Activated CD4-positive, CD25-positive, alpha-beta regulatory T cell treated with anti-CD3 and anti-CD28 coated beads, Interleukin-2, amount 50 U/mL, for 72 hours (primary cell): Measurements from ENCODE around the gene NECTIN1.

Source experiments
- DNase-seq: peaks from one replicate; pipeline ENCODE4 v3.0.0; 2021

Gene NECTIN1

GRCh38 chr11:119635776-119636175, 93.2 kb downstream of the NECTIN1 start:
- DNase-seq = no peak

- no peak for DNase-seq
These were observed 93.8 kb downstream of the NECTIN1 start for GRCh38 chr11:119635041-119635740.

GRCh38 chr11:119634301-119634700, 94.7 kb downstream of the NECTIN1 start:
- DNase-seq = no peak

DNA sequence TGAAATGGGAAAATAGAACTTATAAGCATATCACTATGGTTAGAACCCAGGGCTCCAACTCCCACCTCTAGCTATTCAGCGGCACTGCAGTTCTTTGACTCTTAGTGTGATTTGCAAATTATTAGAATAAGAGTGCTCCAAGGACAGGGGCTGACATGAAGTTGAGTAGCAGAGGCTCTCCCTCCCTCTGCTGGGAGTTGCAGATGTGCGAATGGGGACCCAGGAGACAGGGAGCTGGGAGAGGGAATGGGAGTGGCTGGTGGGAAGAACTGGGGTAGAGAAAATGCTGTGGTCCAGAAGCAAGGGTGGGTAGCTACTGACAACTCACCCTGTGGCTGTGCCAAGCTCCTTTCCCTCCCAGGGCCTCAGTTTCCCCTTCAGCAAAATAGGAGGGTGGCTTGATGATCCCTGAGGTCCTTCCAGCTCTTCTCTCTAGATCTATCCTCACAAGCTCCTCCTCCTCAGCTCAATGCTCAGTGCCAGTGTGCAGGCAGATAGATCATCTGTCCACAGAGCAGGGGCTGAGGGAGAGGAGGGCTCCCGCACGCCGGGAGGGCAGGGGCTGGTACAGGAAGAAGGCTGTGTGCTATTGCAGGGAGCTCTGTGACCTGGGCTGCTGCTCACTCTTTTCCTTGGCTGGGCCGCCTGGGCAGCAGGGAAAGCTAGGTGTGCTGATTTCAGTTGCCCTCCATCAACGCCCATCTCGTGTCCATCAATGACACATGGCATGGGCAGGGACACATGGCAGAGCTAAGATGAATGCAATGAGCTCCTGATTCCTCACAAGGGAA, 99.0 kb downstream of the NECTIN1 start:
- no peak for DNase-seq

DNA sequence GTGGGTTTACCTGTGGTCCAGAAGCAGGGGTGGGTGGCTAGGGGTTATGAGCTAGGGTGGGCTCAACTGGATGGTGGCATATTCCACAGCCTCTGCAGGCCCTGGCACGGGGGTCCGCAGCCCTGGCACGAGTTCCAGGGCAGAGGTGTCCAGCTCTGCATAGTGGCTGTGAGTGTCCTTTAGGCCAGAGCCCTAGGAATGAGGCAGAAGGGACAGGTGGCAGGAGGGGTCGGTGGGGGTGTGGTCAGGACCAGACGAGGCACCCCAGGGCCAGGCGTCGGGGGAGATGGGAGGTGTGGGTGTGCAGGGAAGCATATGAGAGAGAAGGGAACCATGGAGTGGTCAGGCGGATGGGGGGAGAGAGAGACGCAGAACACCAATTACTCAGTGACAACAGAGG, 99.9 kb downstream of the NECTIN1 start:
- DNase-seq = no peak

DNA sequence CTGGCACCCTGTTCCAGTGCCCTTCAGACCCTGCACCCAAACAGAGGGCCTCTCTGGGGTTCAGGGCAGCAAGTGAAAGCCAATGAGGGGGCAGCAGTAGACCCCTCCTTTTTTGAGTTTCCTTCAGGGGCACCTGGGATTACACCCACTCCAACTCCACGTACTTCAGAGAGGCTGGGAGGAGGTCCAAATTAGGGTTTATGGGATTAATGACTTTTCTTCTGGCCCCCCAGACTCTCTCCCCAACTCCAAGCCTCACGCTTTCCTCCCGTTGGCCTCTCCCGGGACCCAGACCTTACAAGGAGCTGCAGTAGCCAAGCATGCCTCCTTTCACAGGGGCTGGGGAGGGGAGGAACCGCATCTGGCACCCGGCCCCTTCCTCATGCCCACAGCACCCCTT, 101.7 kb downstream of the NECTIN1 start:
- DNase-seq = no peak

GRCh38 chr11:119626871-119627270, 102.1 kb downstream of the NECTIN1 start:
- no peak for DNase-seq

DNA sequence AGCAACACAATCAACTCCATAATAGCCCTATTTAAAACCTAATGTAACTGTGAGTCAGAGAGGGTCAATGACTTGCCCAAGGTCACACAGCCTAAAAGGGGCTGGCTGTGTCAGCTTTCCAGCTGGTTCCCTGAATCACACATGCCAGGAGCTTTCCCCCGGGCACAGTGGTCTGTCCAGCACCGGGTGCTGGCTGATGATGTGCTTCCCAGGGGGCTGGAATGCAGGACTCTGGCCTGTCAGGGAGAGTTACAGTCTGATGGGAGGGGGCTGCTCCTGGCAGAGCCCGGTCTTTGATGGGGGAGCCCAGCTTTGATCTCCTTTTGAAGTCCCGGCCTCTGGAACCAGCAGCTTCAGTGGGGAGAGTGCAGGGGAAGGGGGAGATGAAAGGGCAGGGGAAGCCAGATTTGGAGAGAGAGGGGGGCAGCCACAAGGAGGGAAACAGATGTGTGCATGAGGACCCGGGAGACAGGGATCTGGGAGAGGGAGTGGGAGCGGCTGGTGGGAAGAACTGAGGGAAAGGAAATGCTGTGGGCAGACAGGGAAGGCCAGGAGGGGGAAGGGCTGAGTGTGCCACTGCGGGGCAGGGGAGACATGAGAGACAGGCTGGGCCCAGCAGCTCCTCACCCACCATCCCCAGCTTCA, 102.7 kb downstream of the NECTIN1 start:
- DNase-seq = no peak

DNA sequence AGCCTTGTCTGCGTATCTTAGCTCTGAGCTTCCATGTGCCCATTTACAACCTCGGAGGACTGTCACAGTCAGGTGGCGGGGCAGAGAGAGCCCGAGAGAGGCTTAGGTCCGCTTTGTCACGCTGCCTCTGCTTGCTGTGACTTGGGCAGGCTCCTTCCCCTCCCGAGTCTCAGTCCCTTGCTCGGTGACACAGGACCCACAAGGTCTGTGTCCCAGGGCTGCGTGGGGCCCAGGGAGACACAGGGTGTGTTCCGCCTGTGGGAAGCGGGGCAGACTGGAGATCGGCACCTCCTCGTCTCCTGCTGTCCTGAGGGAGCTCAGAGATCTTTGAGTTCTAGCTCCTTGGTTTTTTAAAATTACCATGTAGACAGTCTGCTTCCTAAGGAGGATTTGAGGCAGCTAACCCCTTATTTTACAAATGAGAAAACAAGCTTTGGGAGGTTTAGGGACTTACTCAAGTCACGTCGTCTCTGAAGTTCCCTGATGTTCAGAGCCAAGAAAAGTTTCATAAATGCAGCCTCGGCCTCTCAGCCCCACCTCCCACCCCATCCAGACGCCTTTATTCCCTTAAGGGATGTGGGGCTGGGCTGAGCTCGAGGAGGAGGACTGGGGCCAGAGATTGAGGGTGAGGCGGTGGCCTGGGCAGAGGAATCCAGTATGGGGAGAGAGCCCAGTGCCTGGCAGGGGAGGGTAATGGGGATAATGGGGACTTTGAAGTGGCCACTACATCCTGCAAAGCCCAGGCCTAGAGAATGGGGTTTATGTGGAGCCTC, 103.6 kb downstream of the NECTIN1 start:
- DNase-seq = no peak

DNA sequence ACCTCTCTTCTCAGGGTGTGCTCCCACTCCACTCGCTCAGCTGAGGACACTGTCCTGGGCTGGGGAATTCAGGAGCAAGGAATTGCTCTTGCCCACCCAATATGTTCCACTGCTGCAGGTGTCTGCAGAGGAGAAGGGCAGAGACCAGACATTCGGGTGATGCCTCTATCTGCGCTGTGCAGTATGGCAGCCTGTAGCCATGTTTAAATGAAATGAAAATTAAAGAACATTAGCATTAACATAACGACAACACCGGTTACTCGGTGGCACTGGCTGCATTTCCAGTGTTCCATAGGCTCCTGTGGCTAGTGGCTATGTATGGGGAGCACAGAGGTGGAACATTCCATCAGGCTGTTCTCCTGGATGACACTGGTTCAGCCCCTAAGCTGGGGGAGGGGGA, 104.4 kb downstream of the NECTIN1 start:
- no peak for DNase-seq

DNA sequence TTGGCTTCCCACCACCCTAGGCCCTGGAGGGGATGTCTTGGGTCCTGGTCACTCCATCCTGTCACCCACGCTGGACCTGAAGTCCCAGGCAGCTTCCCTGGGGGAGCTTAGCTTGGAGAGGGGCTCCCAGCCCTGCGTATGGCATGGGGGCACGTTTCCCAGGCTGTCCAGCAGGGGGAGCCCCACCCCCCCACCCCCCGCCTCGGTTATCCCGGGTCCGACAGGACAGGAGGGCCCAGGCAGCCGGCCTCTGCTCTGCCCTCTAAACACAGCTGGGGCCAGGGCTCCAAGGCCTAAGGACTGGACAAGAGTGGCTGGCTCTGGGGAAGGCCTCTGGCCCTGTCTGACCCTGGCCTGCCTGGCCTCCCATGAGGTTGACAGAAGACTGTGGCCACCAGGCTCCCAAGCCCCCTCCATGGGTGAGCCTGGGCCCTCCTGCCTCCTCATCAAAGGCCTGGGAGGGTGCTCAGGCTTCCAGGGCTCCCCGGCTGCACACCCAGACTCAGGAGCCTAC, 104.8 kb downstream of the NECTIN1 start:
- no peak for DNase-seq

DNA sequence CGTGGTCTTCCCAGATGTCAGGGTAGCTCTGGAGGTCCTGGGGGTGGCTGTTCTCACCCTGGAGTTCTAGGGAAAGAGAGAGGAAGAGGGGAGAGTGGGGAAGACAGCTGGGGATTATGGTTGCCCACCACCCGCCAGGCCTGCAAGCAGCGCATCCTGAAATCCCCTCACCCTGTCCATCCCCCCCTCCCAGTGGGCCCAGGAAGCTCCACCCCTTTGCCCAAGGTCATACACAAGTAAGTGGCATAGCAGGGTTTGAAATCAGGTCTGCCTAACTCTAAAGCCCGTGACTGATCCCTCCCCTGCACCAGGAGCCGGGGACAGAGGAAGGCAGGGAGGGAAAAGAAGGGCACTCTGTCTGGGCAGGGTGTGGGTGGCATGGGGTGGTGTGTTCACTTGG, 105.3 kb downstream of the NECTIN1 start:
- no peak for DNase-seq

DNA sequence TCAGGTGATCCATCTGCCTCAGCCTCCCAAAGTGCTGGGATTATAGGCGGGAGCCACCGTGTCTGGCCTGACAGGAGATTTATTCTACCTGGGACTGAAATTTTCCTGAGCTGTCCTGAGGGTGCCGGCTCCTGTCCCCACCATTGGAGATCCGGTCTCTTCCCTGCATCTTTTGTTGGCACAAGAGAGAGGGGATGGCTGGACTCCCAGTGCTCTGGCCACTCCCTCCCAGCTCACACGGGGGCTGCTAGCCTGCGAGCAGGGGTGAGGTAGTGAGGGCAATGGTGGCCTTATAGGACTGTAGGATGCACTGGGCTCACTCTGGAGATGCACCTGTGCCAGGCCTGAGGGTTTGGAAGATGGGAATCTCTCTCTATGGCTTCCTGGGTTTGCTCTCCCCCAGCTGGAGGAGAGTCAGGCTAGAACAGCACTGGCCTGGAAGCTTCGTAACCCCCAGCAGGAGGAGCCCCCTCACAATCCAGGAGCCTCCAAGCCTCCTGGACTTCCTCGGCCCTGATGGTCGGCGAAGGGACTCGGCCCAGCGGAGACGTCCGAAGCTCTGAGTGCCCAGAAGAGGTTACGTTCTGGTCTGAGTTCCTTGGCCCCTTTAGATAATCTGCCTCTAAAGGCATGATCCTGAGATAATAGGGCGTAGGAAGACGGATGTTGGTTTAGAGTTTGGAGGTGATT, 106.4 kb downstream of the NECTIN1 start:
- DNase-seq = no peak

DNA sequence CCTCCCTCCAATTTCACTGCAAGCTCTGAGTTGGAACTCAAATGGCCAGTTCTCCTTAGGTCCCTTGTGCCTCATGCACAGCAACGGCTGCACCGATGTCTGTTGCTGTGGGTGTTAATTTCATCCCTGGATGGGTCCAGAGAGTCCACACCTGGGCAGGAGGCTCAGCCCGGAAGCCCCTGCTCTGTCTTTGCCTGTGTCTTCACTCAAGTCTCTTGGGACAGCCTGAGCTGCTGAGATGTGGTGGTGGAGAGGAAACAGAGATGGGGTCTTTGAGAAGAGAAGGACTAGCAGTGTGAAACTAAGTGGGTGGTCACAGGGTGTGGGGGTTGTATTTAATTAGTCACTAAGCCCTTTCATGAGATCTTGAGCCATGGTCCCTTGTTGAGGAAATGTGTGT, 109.3 kb downstream of the NECTIN1 start:
- no peak for DNase-seq

- no peak for DNase-seq
These were observed 110.6 kb downstream of the NECTIN1 start for GRCh38 chr11:119618208-119618909.

DNA sequence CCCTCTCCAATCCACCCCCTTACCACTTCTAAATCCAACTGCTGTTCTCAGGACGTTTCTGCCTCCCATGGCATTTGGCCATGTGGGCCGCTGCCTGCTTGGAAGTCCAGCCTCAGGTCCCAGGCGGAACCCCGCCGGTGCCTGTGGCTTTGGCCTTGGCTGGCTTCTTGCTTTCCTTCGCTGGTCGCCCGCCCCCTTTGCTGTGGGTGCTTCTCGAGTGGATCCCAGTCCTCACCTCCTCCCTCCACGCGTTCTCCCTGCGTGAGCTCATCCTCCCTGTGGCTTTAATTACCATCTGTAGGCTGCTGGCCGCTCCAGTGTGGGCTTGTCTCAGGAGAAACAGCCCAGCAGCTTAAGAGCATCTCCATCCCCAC, 111.7 kb downstream of the NECTIN1 start:
- no peak for DNase-seq

GRCh38 chr11:119616586-119617339, 112.2 kb downstream of the NECTIN1 start:
- DNase-seq = no peak

DNA sequence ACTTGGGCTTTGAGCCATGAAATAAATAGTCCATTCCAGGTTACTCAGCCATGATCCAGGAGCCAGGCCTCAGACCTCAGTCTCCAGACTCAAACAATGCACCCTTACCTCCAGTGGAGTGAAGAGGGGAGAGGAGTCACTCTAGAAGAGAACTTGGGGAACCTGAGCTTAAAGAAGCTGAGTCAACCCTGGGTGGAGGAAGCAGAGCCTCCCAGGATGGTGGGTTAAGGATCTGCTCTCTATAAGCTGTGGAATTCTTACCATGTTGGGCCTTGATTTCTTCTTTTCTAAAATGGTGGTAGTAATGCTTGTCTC, 113.2 kb downstream of the NECTIN1 start:
- no peak for DNase-seq

DNA sequence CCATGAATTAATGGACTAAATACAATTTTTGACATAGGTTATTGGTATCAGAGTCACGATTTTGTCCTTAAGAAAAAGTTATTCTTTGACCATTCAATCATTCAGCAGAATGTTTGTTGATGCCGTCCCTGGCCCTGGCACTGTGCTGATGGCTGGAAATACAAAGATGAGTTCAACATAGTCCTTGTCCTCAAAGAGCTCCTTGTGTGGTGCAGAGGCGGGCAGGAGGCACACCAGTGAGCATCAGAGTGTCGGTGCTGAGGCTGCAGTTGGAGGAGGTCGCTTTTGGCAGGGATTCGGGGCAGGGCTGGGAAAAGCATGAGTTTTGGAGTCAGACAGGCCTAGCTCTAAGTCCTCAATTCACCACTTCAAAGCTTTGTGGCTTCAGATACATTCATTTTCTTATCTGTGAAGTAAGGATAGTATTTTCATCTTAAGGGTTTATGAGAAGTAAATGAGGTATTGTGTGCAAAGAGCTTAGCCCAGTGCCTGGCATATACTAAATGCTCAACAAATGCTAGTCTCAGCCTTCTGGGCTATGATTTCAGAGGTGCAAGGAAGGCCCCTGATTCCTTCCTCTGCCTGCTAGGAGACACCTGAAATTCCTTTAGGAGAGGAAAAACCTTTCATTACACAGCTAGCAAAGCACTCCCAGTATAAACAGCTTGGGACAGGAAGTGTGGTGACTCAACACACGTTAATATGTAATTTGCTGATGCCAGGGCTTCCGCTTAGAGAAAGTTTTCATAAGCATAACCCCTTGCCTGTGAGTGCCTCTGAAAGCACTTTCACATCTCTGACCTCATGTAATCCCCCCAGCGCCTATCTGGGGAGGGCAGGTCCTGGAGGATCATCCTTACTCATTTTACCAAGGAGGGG, 113.8 kb downstream of the NECTIN1 start:
- DNase-seq = no peak
